GM21619 (cell line): Measurements from ENCODE around the gene ZNF236.
A peak's percentile ranks its signal among the peaks of the same experiment; 100 is the strongest.

Experiments
- ATAC-seq: cut with Tn5 transposase; IDR thresholded peaks from one replicate; pipeline ENCODE4 v1.9.1; 2021; ENCODE audit not compliant: unreplicated experiment

Gene ZNF236

DNA sequence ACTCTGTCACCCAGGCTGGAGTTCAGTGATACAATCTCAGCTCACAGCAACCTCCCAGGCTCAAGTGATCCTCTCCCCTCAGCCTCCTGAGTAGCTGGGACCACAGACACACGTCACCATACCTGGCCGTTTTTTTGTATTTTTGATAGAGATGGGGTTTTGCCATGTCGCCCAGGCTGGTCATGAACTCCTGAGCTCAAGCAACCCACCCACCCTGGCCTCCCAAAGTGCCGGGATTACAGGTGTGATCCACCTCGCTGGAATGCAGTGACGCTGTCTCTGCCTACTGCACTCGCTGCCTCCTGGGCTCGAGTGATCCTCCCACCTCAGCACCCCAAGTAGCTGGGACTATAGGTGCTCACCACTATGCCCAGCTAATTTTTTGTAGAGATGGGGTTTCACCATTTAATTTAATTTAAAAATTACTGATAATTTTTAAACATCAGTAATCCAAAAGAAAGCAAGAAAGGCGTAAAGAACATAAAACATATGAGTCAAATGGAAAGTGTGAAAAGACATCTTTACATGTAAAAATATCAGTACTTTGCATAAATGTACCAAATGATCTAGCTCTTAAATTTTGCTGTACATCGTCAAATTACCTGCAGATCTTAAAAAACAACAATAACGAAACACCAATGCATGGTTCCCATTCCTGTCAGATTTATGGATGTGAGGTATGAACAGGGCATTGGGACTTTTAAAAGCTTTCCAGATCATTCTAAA, 2.8 kb upstream of the ZNF236 start:
- ATAC-seq, result no peak

DNA sequence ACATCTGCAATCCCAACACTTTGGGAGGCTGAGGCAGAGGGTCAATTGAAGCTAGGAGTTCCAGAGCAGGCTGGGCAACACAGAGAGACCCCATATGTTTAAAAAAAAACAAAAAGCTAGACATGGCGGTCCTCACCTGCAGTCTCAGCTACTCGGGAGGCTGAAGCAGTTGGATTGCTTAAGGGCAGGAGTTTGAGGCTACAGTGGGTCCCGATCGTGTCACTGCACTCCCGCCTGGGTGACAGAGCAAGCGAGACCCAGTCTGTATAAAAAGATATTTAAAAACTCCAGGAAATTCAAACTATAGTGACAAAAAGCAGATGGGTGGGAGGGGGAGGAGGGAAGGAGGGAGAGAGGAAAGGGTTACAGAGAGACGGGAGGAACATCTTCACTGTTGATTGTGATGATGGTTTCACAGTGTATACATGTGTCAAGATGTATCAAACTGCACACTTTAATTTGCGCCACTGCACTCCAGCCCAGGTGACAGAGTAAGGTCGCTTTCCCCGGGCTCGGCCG, 942 bp upstream of the ZNF236 start:
- ATAC-seq, result peak; percentile 19

DNA sequence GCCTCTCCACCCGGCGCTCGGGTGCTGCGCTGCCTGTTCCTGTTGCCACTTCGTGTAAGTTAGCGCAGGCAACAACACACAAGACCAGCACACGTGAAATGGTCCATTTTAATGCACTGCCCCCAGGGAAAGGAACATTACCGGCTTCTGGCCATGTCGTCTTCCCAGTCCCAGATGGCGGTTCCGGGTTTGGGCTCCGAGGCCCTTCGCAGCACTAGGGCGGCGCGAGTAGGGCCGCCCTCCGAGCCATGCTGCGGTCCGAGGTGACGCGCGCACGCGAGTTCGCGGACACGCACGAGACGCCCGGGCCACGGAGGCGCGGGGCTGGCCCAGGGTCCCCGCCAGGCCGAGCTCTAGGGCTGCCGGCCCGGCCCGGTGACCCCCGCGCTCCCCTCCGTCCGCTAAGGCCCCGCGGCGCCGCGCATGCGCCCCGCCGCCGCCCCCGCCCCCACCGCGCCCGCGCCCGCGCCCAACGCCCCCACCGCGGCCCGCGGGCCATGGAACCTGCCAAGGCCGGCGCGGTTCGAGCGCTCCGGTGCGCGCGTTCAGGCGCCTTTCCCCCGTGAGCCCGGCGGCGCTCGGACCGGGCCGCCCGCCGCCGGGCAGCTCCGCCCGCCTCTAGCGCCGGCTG, 367 bp upstream of the ZNF236 start:
- ATAC-seq, result peak; percentile 40

DNA sequence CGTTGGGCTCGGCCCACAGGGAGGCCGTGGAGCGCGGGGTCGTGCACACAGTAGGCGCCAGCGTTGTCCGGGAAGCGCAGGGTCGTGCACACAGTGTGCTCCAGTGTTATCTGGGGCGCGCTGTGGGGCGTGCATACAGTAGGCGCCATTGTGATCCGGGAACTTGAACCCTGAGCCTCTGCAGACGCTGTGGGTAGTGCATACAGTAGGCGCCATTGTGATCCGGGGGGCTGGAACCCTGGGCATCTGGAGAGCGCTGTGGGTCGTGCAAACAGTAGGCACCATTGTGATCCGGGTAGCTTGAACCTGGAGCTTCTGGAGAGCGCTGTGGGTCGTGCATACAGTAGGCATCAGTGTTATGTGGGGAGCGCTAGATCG, 793 bp downstream of the ZNF236 start:
- no peak for ATAC-seq

DNA sequence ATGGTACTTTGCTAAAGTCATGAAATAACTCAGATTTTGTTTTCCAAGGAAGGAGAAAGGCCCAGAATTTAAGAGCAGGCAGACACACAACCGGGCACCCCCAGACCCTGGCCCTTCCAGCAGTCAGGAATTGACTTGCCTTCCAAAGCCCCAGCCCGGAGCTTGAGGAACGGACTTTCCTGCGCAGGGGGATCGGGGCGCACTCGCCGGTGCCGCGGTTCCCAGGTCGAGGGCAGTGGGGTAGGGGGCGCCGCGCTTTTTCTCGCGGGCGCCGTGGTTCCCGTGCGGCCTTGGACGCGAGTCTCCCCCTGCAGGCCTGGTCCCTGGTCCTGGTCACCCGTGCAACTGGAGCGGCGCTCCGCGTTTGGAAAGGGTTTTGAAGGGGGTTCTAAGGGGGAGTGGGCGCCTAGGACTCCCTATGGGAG, 1.2 kb downstream of the ZNF236 start:
- ATAC-seq, result no peak

DNA sequence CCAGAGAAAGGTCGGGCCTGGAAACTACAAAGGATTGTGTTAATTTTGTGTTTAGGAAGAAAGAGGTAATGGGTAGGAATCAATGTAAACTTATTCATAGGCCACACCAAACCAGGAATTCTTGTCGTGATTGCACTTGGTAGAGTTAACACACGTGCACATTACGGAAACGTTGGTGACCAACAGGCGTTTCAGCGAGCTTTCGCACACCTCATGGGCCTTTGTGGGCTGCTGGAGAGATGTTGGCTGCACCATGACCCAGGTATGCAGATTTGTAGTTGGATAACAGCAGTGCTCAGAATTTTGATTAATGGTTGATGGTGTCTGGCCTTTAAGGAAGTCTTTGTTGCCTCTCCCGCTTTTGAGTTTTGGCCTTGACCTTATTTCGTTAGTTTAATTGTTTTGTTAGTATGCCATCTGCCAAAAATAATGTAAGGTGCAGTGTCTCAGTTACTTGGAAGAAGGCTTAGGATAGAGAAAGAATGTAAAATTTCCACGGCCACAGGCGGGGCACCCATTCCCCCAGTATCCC, 1.9 kb downstream of the ZNF236 start:
- no peak for ATAC-seq

DNA sequence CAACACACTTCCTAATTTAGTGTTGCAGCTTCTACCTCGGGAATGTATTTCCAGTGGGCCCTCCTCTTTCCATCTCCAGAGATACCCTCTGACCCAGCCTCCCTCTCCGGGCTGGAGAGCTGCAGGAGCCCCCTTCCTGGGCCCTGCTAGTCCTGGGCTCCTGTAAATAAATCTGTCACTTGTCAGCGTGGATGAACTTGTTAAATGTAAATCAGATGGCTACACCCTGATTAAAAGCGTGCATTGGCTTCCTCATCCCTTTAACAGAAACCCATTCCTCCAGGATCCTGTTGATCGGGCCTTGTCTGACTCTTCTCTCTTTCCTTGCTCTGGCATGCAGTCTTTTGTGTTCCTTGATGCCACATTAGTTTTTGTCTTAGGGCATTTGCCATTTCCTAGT, 2.4 kb downstream of the ZNF236 start:
- no peak for ATAC-seq

DNA sequence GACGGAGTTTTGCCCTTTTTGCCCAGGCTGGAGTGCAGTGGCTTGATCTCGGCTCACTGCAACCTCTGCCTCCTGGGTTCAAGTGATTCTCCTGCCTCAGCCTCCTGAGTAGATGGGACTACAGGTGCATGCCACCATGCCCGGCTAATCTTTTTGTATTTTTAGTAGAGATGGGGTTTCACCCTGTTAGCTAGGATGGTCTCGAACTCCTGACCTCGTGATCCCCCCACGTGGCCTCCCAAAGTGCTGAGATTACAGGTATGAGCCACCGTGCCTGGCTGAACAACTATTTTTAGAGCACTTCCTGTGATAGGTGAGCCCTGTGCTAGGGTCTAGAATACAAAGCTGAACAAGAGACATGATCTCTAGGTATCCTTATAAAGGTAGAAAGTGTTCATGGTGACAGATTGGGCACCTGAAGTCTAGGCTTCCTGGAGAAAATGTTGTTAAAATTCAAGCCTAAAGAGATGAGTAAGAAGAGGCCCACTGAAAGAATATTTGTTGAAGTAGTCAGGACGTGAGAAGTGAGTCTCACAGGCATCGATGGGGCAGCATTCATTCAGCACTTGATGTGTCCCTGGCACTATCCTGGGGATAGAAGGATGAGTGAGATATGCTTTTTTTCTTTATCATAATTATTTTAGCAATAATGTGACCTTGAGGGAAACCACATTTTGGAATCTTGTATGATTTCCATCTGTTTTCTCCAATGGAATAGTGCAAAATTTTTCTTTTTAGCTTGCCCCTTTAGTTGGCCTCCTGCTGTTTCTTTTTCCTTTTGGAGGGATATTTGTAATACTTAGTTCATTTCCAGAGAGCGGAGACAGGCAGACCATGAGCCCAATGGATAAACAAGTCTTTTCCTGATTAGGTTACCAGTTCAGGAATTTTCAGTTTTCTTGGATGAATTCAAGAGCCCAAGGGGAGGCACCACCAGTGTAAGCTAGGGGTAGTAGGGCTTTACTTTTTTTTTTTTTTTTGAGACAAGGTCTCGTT, 5.1 kb downstream of the ZNF236 start:
- ATAC-seq, result no peak

DNA sequence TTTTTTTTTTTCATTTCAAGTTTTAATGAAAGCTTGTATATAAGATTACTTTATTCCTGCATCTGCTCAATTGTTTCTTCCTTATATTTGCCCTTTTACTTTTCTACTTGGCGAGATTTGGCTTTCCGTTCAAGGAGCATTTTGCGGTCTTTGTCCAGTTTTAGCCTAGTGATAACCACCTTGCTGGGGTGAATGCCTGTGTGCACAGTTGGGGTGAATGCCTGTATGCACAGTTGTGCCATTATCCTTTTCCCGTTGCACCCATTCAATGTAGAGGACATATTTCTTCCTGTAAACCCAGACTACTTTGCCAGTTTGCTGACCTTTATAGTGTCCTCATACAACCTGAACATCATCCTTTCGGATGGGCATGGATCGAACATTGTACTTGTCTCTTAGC, 12.0 kb downstream of the ZNF236 start:
- ATAC-seq, result no peak

DNA sequence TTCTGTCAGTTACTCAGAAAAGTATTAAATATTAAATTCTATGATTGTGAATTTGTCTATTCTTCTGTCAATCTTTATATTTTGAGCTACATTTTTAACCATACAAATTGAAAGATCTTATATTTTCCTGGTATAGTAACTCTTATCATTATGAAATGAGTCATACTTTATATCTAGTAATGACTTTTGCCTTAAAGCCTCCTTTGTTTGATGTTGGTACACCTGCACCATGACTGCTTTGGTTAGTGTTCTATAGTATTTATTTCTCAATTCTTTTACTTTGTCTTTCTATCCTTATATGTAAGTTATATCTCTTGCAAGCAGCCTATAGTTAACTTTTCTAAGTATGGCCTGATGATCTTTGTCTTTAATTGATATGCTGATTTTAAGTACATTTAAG, 13.0 kb downstream of the ZNF236 start:
- ATAC-seq, result no peak

DNA sequence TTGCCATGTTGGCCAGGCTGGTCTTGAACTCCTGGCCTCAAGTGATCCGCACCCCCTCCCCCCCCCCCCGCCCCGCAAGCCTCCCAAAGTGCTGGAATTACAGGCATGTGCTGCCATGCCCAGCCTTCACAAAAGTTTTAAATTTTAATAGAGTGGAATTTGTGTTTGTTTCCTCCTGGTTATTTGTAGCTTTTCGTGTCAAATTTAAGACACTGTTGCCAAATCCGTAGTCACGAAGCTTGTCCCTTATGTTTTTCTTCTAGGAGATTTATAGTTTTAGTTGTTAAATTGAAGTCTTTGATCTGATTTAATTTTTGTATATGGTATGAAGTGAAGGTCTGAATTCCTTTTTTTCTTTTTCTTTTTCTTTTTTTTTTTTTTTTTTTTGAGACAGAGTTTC, 14.7 kb downstream of the ZNF236 start:
- ATAC-seq, result no peak

DNA sequence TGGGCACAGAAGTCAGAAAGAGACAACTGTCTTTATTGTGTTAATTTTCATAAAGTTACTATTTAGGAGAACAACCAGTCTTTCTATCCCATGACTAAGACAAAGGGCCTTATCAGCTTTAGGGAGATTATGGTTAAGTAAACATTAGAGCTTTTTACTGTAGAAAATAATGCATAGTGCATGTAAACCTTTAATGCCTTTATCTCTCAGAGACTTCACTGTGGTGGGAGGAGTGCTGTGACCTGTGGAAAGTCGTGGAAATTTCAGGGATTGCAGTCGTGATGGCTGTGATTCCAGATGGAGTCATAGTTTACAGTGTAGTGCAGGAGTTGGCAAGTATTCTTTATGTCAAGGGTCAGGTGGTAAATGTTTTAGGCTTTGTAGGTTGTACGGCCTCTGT, 15.8 kb downstream of the ZNF236 start:
- no peak for ATAC-seq

DNA sequence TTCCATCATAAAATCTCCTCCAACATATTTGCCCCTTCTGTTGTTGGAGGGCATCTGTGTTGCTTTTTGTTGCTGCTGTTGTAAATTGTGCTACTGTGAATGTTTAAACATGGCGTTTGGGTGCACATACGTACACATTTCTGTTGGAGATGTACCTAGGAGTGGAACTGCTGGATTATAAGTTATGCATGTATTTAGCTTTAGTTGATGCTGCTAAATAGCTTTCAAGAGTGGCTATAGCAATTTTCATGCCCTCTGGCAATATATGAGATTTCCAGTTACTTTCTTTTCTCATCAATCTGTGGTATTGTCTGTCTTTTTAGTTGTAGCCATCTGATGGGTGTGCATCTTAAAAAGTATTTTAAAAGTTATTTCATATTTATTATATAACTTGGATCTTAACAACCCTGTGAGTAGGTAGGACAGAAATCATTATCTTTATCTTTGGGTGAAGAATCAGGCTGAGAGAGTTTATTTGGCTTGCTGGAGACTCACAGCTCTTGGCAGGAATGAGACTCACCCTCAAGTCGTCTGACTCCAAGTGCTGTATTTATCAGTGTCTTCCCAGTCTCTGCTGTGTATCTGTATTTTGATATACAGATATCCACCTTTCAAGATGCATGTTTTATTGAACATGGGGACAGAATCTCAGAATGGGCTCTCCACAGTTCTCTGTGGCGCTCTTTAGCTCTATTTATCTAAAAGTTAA, 16.9 kb downstream of the ZNF236 start:
- no peak for ATAC-seq

DNA sequence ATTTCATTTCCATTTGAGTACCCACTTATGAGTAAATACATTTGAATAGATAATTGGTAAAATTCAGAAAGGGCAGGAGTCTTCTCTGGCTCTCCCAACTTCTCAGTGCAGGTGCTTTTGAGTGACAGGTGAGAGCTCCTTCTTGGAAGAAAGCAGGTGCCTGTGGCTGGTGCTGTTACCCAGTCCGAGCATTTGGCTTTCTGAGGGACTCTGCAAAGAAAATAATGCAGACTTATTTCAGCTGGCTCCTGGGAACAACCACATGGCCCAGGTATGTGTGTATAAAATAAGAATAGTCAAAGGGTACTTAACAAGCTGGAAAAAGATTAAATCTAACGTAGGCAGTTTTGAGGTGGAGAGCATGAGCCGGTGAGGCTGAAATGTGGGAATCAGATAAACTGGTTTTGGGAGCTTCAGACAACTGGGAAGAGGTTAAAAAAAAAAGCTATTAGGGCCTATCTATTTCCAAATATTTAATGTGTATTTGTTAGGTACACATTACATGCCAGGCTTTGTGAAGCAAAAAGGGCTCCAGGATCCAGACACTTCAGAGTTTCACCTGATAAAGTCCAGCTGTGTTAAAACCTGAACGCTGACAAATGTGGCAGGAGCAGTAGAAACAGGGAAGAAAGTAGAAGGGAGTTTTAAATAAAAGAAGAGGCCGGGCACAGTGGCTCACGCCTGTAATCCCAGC, 20.6 kb downstream of the ZNF236 start:
- no peak for ATAC-seq

DNA sequence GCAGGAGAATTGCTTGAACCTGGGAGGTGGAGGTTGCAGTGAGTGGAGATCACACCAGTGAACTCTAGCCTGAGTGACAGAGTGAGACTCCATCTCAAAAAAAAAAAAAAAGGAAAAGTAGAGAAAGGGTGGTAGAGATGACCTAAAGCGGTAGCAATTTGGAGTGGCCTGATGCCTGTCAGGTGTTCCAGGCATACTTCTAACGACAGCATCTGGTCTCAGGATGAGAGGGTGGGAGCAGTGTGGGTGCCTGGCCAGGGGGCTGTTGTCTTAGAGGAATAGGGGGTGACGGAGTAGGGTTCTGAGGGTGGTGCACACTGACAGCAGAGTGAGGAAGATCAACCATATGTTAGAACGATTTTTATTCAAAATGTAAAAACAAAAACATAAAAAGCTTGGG, 21.8 kb downstream of the ZNF236 start:
- no peak for ATAC-seq

DNA sequence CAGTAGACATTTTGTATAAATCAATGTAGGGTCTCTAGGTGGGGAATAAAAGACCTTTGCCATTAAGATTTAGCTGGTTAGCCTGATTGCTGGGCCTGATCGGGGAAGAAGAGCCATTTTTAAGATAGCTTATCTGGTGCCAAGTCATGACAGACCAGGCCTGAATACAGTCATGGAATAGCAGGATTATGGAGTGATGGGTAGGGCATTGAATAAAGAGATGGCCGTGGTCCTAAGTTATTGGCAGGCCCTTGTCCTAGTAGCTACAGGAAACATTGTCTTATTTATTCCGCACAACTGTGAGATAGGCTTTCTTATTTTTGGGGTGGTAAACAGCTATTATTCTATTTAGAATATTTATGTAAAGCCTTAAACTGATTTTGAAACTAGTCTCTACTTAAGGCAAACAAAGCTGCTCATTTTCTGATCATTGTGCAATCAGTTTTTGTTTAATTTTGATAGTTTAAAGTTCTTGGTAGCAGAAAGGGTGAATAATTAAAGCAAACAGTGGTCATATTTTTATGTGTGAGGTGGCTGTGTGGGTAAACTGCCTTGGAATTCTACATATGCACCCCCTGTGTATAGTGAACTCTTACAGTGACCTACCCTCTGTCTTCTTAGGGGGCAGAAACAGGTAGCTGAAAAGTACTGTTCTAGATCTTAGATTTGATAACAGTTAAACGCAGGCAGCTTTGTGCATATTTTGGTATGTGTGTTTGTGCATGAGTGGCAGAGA, 22.6 kb downstream of the ZNF236 start:
- no peak for ATAC-seq

DNA sequence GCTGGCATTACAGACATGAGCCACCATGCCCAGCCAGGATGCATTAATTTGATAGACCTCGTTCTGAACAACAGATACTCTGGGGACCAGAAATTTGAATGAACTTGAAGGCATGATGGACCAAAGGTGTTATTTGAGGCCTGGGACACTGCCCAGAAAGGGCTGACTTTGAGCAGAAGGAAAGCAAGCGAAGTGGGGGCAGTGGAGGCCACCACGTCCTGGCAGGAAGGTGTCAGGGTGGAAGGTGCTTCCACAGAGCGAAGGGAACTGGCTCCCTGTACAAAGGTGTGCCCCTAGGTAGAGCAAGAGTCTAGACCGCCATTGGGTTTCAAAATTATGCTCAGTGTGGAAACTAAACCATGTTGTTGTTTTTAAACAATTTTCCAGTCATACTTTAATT, 23.9 kb downstream of the ZNF236 start:
- no peak for ATAC-seq

DNA sequence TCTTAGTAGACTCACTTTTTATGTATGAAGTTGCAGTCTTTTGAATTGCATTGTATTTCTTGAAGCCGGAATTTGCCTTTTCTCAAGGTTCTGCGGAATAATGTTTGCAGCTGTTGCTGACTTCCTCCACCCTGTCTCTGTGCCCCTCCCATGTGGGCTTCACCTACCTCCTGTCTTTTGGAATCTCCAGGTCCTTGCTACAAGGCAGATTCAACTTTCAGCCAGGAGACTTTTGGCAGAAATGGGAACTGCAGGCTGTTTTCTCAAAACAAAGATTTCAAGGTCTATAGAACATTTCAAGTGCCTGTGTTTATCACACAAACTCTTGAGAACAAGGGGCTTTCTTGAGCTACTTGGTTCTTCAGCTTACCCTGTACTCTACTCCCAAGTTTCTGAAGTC, 25.6 kb downstream of the ZNF236 start:
- no peak for ATAC-seq

DNA sequence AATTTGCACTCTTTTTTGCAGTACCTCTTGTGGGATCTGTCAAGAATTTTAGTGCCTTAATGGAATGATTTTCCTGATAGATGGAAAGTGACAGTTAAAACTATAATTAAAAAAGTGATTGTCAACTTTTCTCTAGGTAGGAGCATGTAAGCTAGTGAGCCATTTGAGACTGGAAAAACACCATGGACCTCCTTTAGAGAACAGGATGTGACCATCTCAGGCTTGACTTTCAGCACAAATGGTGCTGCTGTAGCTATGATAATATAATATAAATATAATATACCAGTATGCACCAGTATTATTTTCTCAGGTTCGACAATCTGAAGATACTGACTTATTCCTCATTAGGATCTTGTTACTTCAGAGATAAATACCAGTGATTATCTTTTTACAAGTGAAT, 27.8 kb downstream of the ZNF236 start:
- ATAC-seq, result no peak
